HG03354 (cell line): ENCODE data around the gene YBX2.
A peak's percentile ranks its signal among the peaks of the same experiment; 100 is the strongest.
"Not testable (repeated sequence)": the region's sequence is repeated elsewhere in the genome, so short reads cannot be mapped to it uniquely, and the experiment has no call there.

Source experiments
- ATAC-seq: cut with Tn5 transposase; IDR thresholded peaks from one replicate; pipeline ENCODE4 v1.9.1; 2021; ENCODE audit warnings: mild to moderate bottlenecking; ENCODE audit not compliant: unreplicated experiment, poor library complexity, severe bottlenecking

The YBX2 gene

GRCh38 chr17:7251661-7252175 is 42.7 kb downstream of the YBX2 start, which contains the start of gene CTDNEP1:
Gene CTDNEP1, minus strand, starts transcription at chr17:7251734. Its CDS starts 438 bp downstream, at chr17:7251296.
- peak; percentile 88 for ATAC-seq

- no peak for ATAC-seq
Measured at GRCh38 chr17:7250695-7251627, 43.5 kb downstream of the YBX2 start.

GRCh38 chr17:7249830-7250229 is 44.6 kb downstream of the YBX2 start:
- no peak for ATAC-seq

GRCh38 chr17:7249214-7249613 is 45.2 kb downstream of the YBX2 start:
- ATAC-seq, result no peak

- no peak for ATAC-seq
Measured at GRCh38 chr17:7248796-7249195, 45.6 kb downstream of the YBX2 start.

- no peak for ATAC-seq
Measured at GRCh38 chr17:7246779-7247178, 47.7 kb downstream of the YBX2 start.

GRCh38 chr17:7243838-7244237 is 50.6 kb downstream of the YBX2 start:
- ATAC-seq, result not testable (repeated sequence)

- no peak for ATAC-seq
Measured at GRCh38 chr17:7243453-7243729, 51.0 kb downstream of the YBX2 start.

- peak; percentile 48 for ATAC-seq
Measured at GRCh38 chr17:7242717-7243452, 51.6 kb downstream of the YBX2 start.

GRCh38 chr17:7241783-7242716 is 52.4 kb downstream of the YBX2 start, which contains the start of gene GABARAP:
Gene GABARAP, minus strand, starts transcription at chr17:7242449. Its CDS starts 119 bp downstream, at chr17:7242330.
- peak; percentile 36 for ATAC-seq

- ATAC-seq, result no peak
Measured at GRCh38 chr17:7241090-7241733, 53.2 kb downstream of the YBX2 start.

- ATAC-seq, result no peak
Measured at GRCh38 chr17:7240375-7240774, 54.1 kb downstream of the YBX2 start.

- peak; percentile 56 for ATAC-seq
Measured at GRCh38 chr17:7239091-7240027, 55.1 kb downstream of the YBX2 start, which contains the start of gene PHF23. Gene PHF23, minus strand, starts transcription at chr17:7239457. Its CDS starts 178 bp downstream, at chr17:7239279.

- ATAC-seq, result no peak
Measured at GRCh38 chr17:7238420-7239090, 55.9 kb downstream of the YBX2 start.
